ENCODE data around the gene SMIM44. TPM values are rescaled to one million over a fixed set of nuclear protein-coding genes. Genes with fewer than 3 reads are reported as not detected.

The SMIM44 gene
- total RNA-seq, 1 donor from 2014 or later: not detected

- peaks cover 28% of the 10 kb centered on the region for H3K36me3 ChIP-seq (ENCODE audit: control insufficient read depth, insufficient read depth, low read length)
- no peaks in the 10 kb centered on the region for H3K27me3 ChIP-seq (ENCODE audit: control insufficient read depth, insufficient read depth, low read length)
- no peak for TF ChIP-seq CTCF (IDR thresholded peaks at IDR 0.05; ENCODE audit: insufficient read depth, low read length, severe bottlenecking)
- no peak overlapping the region for H3K4me3 ChIP-seq (ENCODE audit: low read depth, low read length)
- DNase-seq (ENCODE audit: low read depth) (no peak), FAIRE-seq (no peak)
Measured at GRCh38 chr19:3514930-3515329, 31.7 kb upstream of the SMIM44 start.

GRCh38 chr19:3513229-3514140, 30.2 kb upstream of the SMIM44 start:
- TF ChIP-seq CTCF (IDR thresholded peaks at IDR 0.05; ENCODE audit: insufficient read depth, low read length, severe bottlenecking): no peak
- FAIRE-seq (no peak), DNase-seq (ENCODE audit: low read depth) (no peak)
- Histone ChIP-seq H3K36me3 (ENCODE audit: control insufficient read depth, insufficient read depth, low read length) (peaks cover 21% of the 10 kb centered on the region), H3K4me3 (ENCODE audit: low read depth, low read length) (no peak overlapping the region), H3K27me3 (ENCODE audit: control insufficient read depth, insufficient read depth, low read length) (no peaks in the 10 kb centered on the region)

- Histone ChIP-seq H3K36me3 (ENCODE audit: control insufficient read depth, insufficient read depth, low read length) (peaks cover 21% of the 10 kb centered on the region), H3K27me3 (ENCODE audit: control insufficient read depth, insufficient read depth, low read length) (no peaks in the 10 kb centered on the region), H3K4me3 (ENCODE audit: low read depth, low read length) (no peak overlapping the region)
- TF ChIP-seq CTCF (IDR thresholded peaks at IDR 0.05; ENCODE audit: insufficient read depth, low read length, severe bottlenecking): no peak
- no peak for DNase-seq (ENCODE audit: low read depth)
- FAIRE-seq: no peak
Measured at GRCh38 chr19:3512562-3513228, 29.5 kb upstream of the SMIM44 start.

GRCh38 chr19:3511506-3512251, 28.4 kb upstream of the SMIM44 start:
- no peak for FAIRE-seq
- H3K36me3 ChIP-seq (ENCODE audit: control insufficient read depth, insufficient read depth, low read length): peaks cover 20% of the 10 kb centered on the region

GRCh38 chr19:3510727-3511126, 27.5 kb upstream of the SMIM44 start:
- no peak for TF ChIP-seq CTCF (IDR thresholded peaks at IDR 0.05; ENCODE audit: insufficient read depth, low read length, severe bottlenecking)
- Histone ChIP-seq H3K36me3 (ENCODE audit: control insufficient read depth, insufficient read depth, low read length) (peaks cover 16% of the 10 kb centered on the region), H3K4me3 (ENCODE audit: low read depth, low read length) (no peak overlapping the region), H3K27me3 (ENCODE audit: control insufficient read depth, insufficient read depth, low read length) (no peaks in the 10 kb centered on the region)
- no peak for FAIRE-seq
- DNase-seq (ENCODE audit: low read depth): no peak

More at GRCh38 chr19:3511506-3512251, 28.4 kb upstream of the SMIM44 start:
- no peak overlapping the region for H3K4me3 ChIP-seq (ENCODE audit: low read depth, low read length)
- no peaks in the 10 kb centered on the region for H3K27me3 ChIP-seq (ENCODE audit: control insufficient read depth, insufficient read depth, low read length)
- no peak for TF ChIP-seq CTCF (IDR thresholded peaks at IDR 0.05; ENCODE audit: insufficient read depth, low read length, severe bottlenecking)
- no peak for DNase-seq (ENCODE audit: low read depth)

Data from bronchial epithelial cell (primary cell).